RWPE2 (cell line): Measurements from ENCODE around the gene UROC1.

ENCODE experiments used
- ATAC-seq: fragments of 200-7000 bp; cut with Tn5 transposase; 3 replicates; pipeline ENCODE4 v1.9.1; 2021; ENCODE audit warnings: low read depth
- DNase-seq: peaks from one replicate; pipeline ENCODE4 v3.0.0-alpha.2; 2020; ENCODE audit warnings: low spot score
- H3K27ac ChIP-seq: fragments of 450-650 bp; 2 replicates; pipeline ENCODE4 v1.5.1; 2017; ENCODE audit warnings: mild to moderate bottlenecking; ENCODE audit not compliant: poor library complexity, severe bottlenecking
- H3K27me3 ChIP-seq: fragments of 250-450 bp; sonication (Bioruptor Pico); 2 replicates; pipeline ENCODE4 v1.5.1; 2021; ENCODE audit warnings: mild to moderate bottlenecking, moderate library complexity; ENCODE audit not compliant: insufficient read depth, poor library complexity, severe bottlenecking
- H3K36me3 ChIP-seq: fragments of 250-450 bp; sonication (Bioruptor Pico); 2 replicates; pipeline ENCODE4 v1.5.1; 2020; ENCODE audit warnings: low read depth, mild to moderate bottlenecking, moderate library complexity
- H3K4me1 ChIP-seq: fragments of 250-450 bp; sonication (Bioruptor Pico); 2 replicates; pipeline ENCODE4 v1.5.1; 2021; ENCODE audit warnings: mild to moderate bottlenecking, moderate library complexity; ENCODE audit not compliant: insufficient read depth, poor library complexity, severe bottlenecking
- H3K4me3 ChIP-seq: fragments of 250-450 bp; sonication (Bioruptor Pico); 2 replicates; pipeline ENCODE4 v1.5.1; 2021; ENCODE audit warnings: mild to moderate bottlenecking, moderate library complexity; ENCODE audit not compliant: severe bottlenecking
- H3K9me3 ChIP-seq: fragments of 250-450 bp; sonication (Bioruptor Pico); 2 replicates; pipeline ENCODE4 v1.5.1; 2021; ENCODE audit warnings: mild to moderate bottlenecking, moderate library complexity; ENCODE audit not compliant: severe bottlenecking
- CTCF ChIP-seq: fragments of 450-650 bp; IDR thresholded peaks from one replicate; pipeline ENCODE4 v1.5.1; 2017; ENCODE audit warnings: mild to moderate bottlenecking, moderate library complexity; ENCODE audit not compliant: poor library complexity, severe bottlenecking

UROC1 gene

GRCh38 chr3:126456766-126457388 is 60.7 kb downstream of the UROC1 start:
- H3K4me3 ChIP-seq: no peak overlapping the region
- H3K36me3 ChIP-seq: peaks cover 83% of the 10 kb centered on the region
- DNase-seq (peak; percentile 22), ATAC-seq (no peak)
- no peaks in the 10 kb centered on the region for H3K4me1 ChIP-seq
- no peaks in the 10 kb centered on the region for H3K9me3 ChIP-seq
- no peak overlapping the region for H3K27ac ChIP-seq
- no peaks in the 10 kb centered on the region for H3K27me3 ChIP-seq
- no peak for TF ChIP-seq CTCF

DNA sequence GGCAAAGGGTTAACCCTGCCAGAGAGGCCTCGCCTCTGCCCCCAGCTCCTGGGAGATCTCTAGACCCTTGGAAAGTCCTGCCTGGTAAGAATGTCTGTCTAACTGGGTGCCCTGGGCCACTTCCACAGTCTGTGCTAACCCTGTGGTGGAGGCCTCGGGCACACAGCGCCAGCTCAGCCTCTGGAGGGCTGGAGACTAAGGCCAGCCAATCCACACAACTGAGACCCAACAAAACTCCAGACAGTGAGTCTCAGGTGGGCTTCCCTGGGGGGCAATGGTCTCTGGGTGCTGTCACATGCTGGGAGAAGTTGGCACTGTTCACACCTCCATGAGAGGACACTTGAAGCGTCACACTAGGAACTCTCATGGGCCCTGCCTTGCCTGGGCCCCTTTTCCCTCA is 61.4 kb downstream of the UROC1 start:
- DNase-seq (peak; percentile 19), ATAC-seq (no peak)
- no peaks in the 10 kb centered on the region for H3K9me3 ChIP-seq
- H3K36me3 ChIP-seq: peaks cover 83% of the 10 kb centered on the region
- no peak for TF ChIP-seq CTCF
- no peak overlapping the region for H3K27ac ChIP-seq
- H3K4me3 ChIP-seq: no peak overlapping the region
- H3K4me1 ChIP-seq: no peaks in the 10 kb centered on the region
- H3K27me3 ChIP-seq: no peaks in the 10 kb centered on the region

GRCh38 chr3:126454437-126455198 is 63.0 kb downstream of the UROC1 start:
- peaks cover 78% of the 10 kb centered on the region for H3K36me3 ChIP-seq
- no peak for DNase-seq
- no peak for TF ChIP-seq CTCF

DNA sequence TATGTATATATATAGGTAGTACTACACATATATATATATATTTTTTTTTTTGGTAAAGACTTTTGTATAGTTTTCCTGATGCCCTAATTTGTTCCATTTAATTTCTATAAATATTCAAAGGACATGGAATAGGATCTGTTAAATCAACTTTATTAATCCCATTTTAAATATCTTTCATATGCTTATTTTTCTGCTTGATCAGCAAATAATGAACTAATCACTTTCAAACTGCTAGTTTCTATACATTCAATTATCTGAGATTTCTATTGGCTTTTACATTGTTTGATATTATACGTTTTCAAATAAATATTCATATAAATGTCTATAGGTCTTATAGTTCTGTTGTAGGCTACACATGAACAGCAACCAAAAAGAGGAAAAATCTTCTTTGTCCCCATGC is 63.5 kb downstream of the UROC1 start:
- Histone ChIP-seq H3K36me3 (peaks cover 78% of the 10 kb centered on the region), H3K9me3 (no peaks in the 10 kb centered on the region), H3K4me1 (no peaks in the 10 kb centered on the region), H3K27me3 (no peaks in the 10 kb centered on the region), H3K4me3 (no peak overlapping the region), H3K27ac (no peak overlapping the region)
- no peak for TF ChIP-seq CTCF
- ATAC-seq: no peak
- DNase-seq: no peak

More at GRCh38 chr3:126454437-126455198, 63.0 kb downstream of the UROC1 start:
- ATAC-seq: no peak
- H3K4me3 ChIP-seq: no peak overlapping the region
- H3K27ac ChIP-seq: no peak overlapping the region
- no peaks in the 10 kb centered on the region for H3K9me3 ChIP-seq
- no peaks in the 10 kb centered on the region for H3K4me1 ChIP-seq
- no peaks in the 10 kb centered on the region for H3K27me3 ChIP-seq

DNA sequence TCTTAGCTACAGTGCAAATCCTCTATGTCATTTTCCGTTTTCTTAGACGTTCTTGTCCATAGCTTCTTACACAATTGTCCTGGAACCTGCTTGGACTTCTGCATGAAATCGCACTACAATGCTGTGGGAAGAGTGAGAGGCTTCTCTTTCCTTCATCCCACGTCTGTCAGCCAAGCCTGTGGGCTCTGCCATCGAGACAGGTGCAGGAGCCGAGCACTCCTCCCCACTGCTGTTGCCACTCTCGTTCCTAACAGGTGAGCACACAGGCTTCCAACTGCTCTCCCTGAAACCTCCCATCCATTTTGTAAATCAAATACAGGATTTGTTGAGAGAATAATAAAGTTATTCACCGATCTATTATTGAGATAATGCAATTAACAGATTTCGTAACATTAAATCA is 65.4 kb downstream of the UROC1 start:
- H3K36me3 ChIP-seq: peaks cover 64% of the 10 kb centered on the region
- no peak for DNase-seq
- no peak overlapping the region for H3K4me3 ChIP-seq
- no peaks in the 10 kb centered on the region for H3K9me3 ChIP-seq
- no peak overlapping the region for H3K27ac ChIP-seq
- no peaks in the 10 kb centered on the region for H3K4me1 ChIP-seq
- no peak for TF ChIP-seq CTCF
- ATAC-seq: no peak
- H3K27me3 ChIP-seq: no peaks in the 10 kb centered on the region
